ENCODE measurements around the gene VANGL1. TPM values are rescaled to one million over a fixed set of nuclear protein-coding genes. Genes with fewer than 3 reads are reported as not detected.

VANGL1 gene
- total and polyA plus RNA-seq, 2 of the 4 experiments (the other 2 are of a cell fraction), result 6.1 to 6.7 TPM

- H4K8ac ChIP-seq (ENCODE audit: low read depth in 2 of 2, low read length in 2 of 2), result no peak overlapping the region
- TF ChIP-seq BHLHE40 (IDR thresholded peaks at IDR 0.05; ENCODE audit: low read depth, low read length), result no peak
- TF ChIP-seq SMC3 (IDR thresholded peaks at IDR 0.05; ENCODE audit: low read depth, low read length), result no peak
- no peak for TF ChIP-seq POLR2A (IDR thresholded peaks at IDR 0.05; ENCODE audit: low read depth, low read length)
- TF ChIP-seq CEBPB (IDR thresholded peaks at IDR 0.05; ENCODE audit: low read depth, low read length), result no peak
- no peak for TF ChIP-seq NFE2L2 (IDR thresholded peaks at IDR 0.05; ENCODE audit: low read depth, low read length)
- TF ChIP-seq MAZ (IDR thresholded peaks at IDR 0.05; ENCODE audit: borderline replicate concordance, low read depth, low read length), result no peak
- no peak for TF ChIP-seq RAD21 (IDR thresholded peaks at IDR 0.05; ENCODE audit: low read length)
- TF ChIP-seq MAFK (IDR thresholded peaks at IDR 0.05; ENCODE audit: low read depth, low read length), result no peak
- no peak for TF ChIP-seq RFX5 (IDR thresholded peaks at IDR 0.05; ENCODE audit: low read depth, low read length)
- TF ChIP-seq RCOR1 (IDR thresholded peaks at IDR 0.05; ENCODE audit: insufficient replicate concordance, low read length), result no peak
- no peak for TF ChIP-seq CTCF (conservative IDR thresholded peaks at IDR 0.05; ENCODE audit: low read depth, low read length)
- TF ChIP-seq MXI1 (IDR thresholded peaks at IDR 0.05; ENCODE audit: borderline replicate concordance, low read depth, low read length), result no peak
- no peak for TF ChIP-seq USF2 (IDR thresholded peaks at IDR 0.05; ENCODE audit: low read depth, low read length)
- no peak for TF ChIP-seq ELK1 (IDR thresholded peaks at IDR 0.05; ENCODE audit: borderline replicate concordance, low read depth, low read length)
- no peak for TF ChIP-seq CHD1 (IDR thresholded peaks at IDR 0.05; ENCODE audit: low read depth, low read length)
- no peak for TF ChIP-seq FOS (IDR thresholded peaks at IDR 0.05; ENCODE audit: low read depth, low read length)
- ChIA-PET POLR2A (ENCODE audit: unreplicated experiment) (no interaction called here), CTCF (no interaction called here)
- no peak overlapping the region for H3K27ac ChIP-seq (ENCODE audit: insufficient read depth, low read length)
- peaks cover 9% of the 10 kb centered on the region for H3K9me1 ChIP-seq (ENCODE audit: insufficient read depth, low read length)
- no peak overlapping the region for H2BK15ac ChIP-seq (ENCODE audit: low read depth, low read length)
- no peak overlapping the region for H3K18ac ChIP-seq (ENCODE audit: low read depth, low read length)
- H3K9me3 ChIP-seq (ENCODE audit: control insufficient read depth, insufficient read depth, low read length), result no peaks in the 10 kb centered on the region
- 70 to 100% methylated on average over 2 of the region's 3 CpGs for WGBS, 2 experiments (ENCODE audit: extremely low coverage in 2 of 2, insufficient read length in 1 of 2)
- no peak overlapping the region for H2AK9ac ChIP-seq (replicated peaks; ENCODE audit: low read depth, low read length, poor library complexity)
- intact Hi-C loops (cut with micrococcal nuclease) (no loop called here), in situ Hi-C loops (cut with MboI; ENCODE audit: low sequenced_read_pairs) (no loop called here), dilution Hi-C loops (cut with HindIII; ENCODE audit: low sequenced_read_pairs, unreplicated experiment) (no loop called here)
- H4K91ac ChIP-seq (ENCODE audit: insufficient read depth, low read depth, low read length), result no peak overlapping the region
- H4K20me1 ChIP-seq (ENCODE audit: insufficient read depth, low read length), result peaks cover 13% of the 10 kb centered on the region; the same call in 1 of the 2 replicates
- H2AK5ac ChIP-seq (ENCODE audit: low read depth, low read length), result no peak overlapping the region
- no TSS peak for BruUV-seq (replicated peaks)
- no peak overlapping the region for H2AFZ ChIP-seq (replicated peaks; ENCODE audit: low read length, poor library complexity)
- no peaks in the 10 kb centered on the region for H3K27me3 ChIP-seq (ENCODE audit: control insufficient read depth, insufficient read depth, low read length)
- no peak overlapping the region for H3K23ac ChIP-seq (ENCODE audit: low read depth, low read length)
- no peak overlapping the region for H4K5ac ChIP-seq (ENCODE audit: low read depth, low read length)
- peaks cover 42 to 57% of the 10 kb centered on the region in 2 experiments for H3K79me1 ChIP-seq (ENCODE audit: low read depth in 1 of 2, low read length in 2 of 2)
- DNase-seq (no peak), ATAC-seq (ENCODE audit: low read depth) (no peak)
- H3K9ac ChIP-seq (ENCODE audit: low read depth, low read length), result no peak overlapping the region
- peaks cover 3% of the 10 kb centered on the region; the same call in 1 of the 2 replicates for H3K4me1 ChIP-seq (ENCODE audit: control insufficient read depth, insufficient read depth, low read length)
- no peak overlapping the region for H3K56ac ChIP-seq (ENCODE audit: extremely low read depth, insufficient read depth, low read length)
- no peak overlapping the region for H2BK120ac ChIP-seq (ENCODE audit: low read depth, low read length)
- H3K4me3 ChIP-seq (ENCODE audit: insufficient read depth, low read depth, low read length), result no peak overlapping the region
- no peaks in the 10 kb centered on the region for H3K36me3 ChIP-seq (ENCODE audit: control insufficient read depth, insufficient read depth, low read length)
- H3K4ac ChIP-seq (ENCODE audit: low read depth, low read length), result no peak overlapping the region
- H3K14ac ChIP-seq (replicated peaks; ENCODE audit: low read depth, low read length), result no peak overlapping the region
- H2BK5ac ChIP-seq (ENCODE audit: low read depth, low read length, poor library complexity, severe bottlenecking), result no peak overlapping the region
- no peak overlapping the region for H3K4me2 ChIP-seq (ENCODE audit: low read depth, low read length)
- no peak overlapping the region for H2BK20ac ChIP-seq (ENCODE audit: low read depth, low read length)
Observed at GRCh38 chr1:115647919-115648650, 6.3 kb downstream of the VANGL1 start.
